Measurements from ENCODE around the gene SLC6A8. TPM values are rescaled to one million over a fixed set of nuclear protein-coding genes. Genes with fewer than 3 reads are reported as not detected.

SLC6A8 gene
- polyA plus RNA-seq, 2 of the 4 experiments (the other 2 are of a cell fraction), result 2.0 to 6.1 TPM

- CTCF ChIA-PET, result interaction anchor here (1.0 to 1.7 kb wide), 3 partner anchors 57 to 250 kb away, joined by 3 to 5 read pairs (median 3); no protein-coding TSS in a partner anchor
These were observed 14.8 kb downstream of the SLC6A8 start for GRCh38 chrX:153702336-153703035.

DNA sequence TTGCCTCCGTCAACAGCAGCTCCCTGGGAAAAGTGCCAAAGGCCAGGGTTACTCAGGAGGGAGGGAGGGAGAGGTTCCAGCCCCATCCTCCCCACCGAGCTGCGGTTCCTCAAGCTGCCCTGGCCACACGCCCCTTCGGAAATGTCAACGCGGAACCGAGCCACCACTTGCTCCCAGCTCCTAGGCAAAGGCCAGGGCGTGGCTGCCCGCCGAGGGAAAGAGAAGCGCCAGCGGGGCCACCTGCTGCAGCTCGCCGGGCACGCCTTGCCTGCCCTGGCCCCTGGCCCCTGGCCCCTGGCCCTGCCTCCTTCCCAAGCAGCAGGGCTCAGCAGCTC, 15.3 kb downstream of the SLC6A8 start:
- Histone ChIP-seq H3K4me3 (no peak overlapping the region), H3K4me1 (no peaks in the 10 kb centered on the region), H3K9me3 (no peaks in the 10 kb centered on the region), H3K4me2 (no peak overlapping the region), H3K27ac (no peak overlapping the region)
- 71% methylated on average over 1 of the region's 16 CpGs for WGBS (ENCODE audit: missing lambda C conversion rate)
- ChIA-PET CTCF (interaction anchor here (1.0 to 1.7 kb wide), 3 partner anchors 58 to 163 kb away, joined by 3 to 5 read pairs (median 4); no protein-coding TSS in a partner anchor), POLR2A (no interaction called here)
- DNase-seq (ENCODE audit: low read depth in 1 of 2, low spot score in 1 of 2) (no peak), ATAC-seq (no peak), FAIRE-seq (no peak)
- TF ChIP-seq TP53 (CRISPR knock-in tag; IDR thresholded peaks at IDR 0.05) (no peak), ZC3H11A (IDR thresholded peaks at IDR 0.05) (no peak), MAZ (IDR thresholded peaks at IDR 0.05; ENCODE audit: borderline replicate concordance, low read depth, low read length) (no peak), RFX5 (IDR thresholded peaks at IDR 0.05) (no peak), MAX (IDR thresholded peaks at IDR 0.05) (no peak), POLR2AphosphoS2 (conservative IDR thresholded peaks at IDR 0.05; ENCODE audit: low read length) (no peak)

More at GRCh38 chrX:153702336-153703035, 14.8 kb downstream of the SLC6A8 start:
- Histone ChIP-seq H3K27ac (no peak overlapping the region), H3K4me2 (no peak overlapping the region), H3K4me1 (no peaks in the 10 kb centered on the region), H3K9me3 (no peaks in the 10 kb centered on the region), H3K4me3 (no peak overlapping the region)
- FAIRE-seq (no peak), DNase-seq (ENCODE audit: low read depth in 1 of 2, low spot score in 1 of 2) (no peak), ATAC-seq (no peak)
- POLR2A ChIA-PET, result no interaction called here
- TF ChIP-seq, protein P1, sequence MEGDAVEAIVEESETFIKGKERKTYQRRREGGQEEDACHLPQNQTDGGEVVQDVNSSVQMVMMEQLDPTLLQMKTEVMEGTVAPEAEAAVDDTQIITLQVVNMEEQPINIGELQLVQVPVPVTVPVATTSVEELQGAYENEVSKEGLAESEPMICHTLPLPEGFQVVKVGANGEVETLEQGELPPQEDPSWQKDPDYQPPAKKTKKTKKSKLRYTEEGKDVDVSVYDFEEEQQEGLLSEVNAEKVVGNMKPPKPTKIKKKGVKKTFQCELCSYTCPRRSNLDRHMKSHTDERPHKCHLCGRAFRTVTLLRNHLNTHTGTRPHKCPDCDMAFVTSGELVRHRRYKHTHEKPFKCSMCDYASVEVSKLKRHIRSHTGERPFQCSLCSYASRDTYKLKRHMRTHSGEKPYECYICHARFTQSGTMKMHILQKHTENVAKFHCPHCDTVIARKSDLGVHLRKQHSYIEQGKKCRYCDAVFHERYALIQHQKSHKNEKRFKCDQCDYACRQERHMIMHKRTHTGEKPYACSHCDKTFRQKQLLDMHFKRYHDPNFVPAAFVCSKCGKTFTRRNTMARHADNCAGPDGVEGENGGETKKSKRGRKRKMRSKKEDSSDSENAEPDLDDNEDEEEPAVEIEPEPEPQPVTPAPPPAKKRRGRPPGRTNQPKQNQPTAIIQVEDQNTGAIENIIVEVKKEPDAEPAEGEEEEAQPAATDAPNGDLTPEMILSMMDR (IDR thresholded peaks at IDR 0.05), result no peak
- TF ChIP-seq, protein P2, sequence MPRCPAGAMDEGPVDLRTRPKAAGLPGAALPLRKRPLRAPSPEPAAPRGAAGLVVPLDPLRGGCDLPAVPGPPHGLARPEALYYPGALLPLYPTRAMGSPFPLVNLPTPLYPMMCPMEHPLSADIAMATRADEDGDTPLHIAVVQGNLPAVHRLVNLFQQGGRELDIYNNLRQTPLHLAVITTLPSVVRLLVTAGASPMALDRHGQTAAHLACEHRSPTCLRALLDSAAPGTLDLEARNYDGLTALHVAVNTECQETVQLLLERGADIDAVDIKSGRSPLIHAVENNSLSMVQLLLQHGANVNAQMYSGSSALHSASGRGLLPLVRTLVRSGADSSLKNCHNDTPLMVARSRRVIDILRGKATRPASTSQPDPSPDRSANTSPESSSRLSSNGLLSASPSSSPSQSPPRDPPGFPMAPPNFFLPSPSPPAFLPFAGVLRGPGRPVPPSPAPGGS (IDR thresholded peaks at IDR 0.05), result no peak
- no peak for TF ChIP-seq EP300 (IDR thresholded peaks at IDR 0.05)
- TF ChIP-seq HOXB5 (CRISPR knock-in tag; IDR thresholded peaks at IDR 0.05), result no peak
- no peak for TF ChIP-seq MAX (IDR thresholded peaks at IDR 0.05)
- no peak for TF ChIP-seq RAD21 (conservative IDR thresholded peaks at IDR 0.05 in 1 of 2, IDR thresholded peaks at IDR 0.05 in 1 of 2)
- TF ChIP-seq CHD4 (IDR thresholded peaks at IDR 0.05; ENCODE audit: borderline replicate concordance), result no peak
- TF ChIP-seq TFCP2L1 (CRISPR knock-in tag; IDR thresholded peaks at IDR 0.05), result no peak
- no peak for TF ChIP-seq HEYL (CRISPR knock-in tag; IDR thresholded peaks at IDR 0.05)
- TF ChIP-seq SREBF2 (IDR thresholded peaks at IDR 0.05), result no peak
- TF ChIP-seq ZFP36 (IDR thresholded peaks at IDR 0.05; ENCODE audit: borderline replicate concordance, partially characterized antibody), result no peak
- TF ChIP-seq MAFK (IDR thresholded peaks at IDR 0.05; ENCODE audit: partially characterized antibody), result no peak
- no peak for TF ChIP-seq ESRRA (IDR thresholded peaks at IDR 0.05; ENCODE audit: borderline replicate concordance, low read length)
- TF ChIP-seq NR3C1 (IDR thresholded peaks at IDR 0.05), result no peak
- no peak for TF ChIP-seq POLR2A (IDR thresholded peaks at IDR 0.05; ENCODE audit: low read length)
- TF ChIP-seq KDM1A (IDR thresholded peaks at IDR 0.05; ENCODE audit: low read depth), result no peak
- WGBS (ENCODE audit: missing lambda C conversion rate), result 92% methylated on average over 20 of the region's 23 CpGs

All from A549 (cell line).